ENCODE measurements around the gene CD300LB. TPM values are rescaled to one million over a fixed set of nuclear protein-coding genes. Genes with fewer than 3 reads are reported as not detected.
"Not testable (repeated sequence)": the region's sequence is repeated elsewhere in the genome, so short reads cannot be mapped to it uniquely, and the experiment has no call there.

CD300LB gene
- total RNA-seq, 1 donor from 2014 or later: not detected

GRCh38 chr17:74490716-74491115 lies 40.6 kb downstream of the CD300LB start:
- no peak overlapping the region for H3K27ac Mint-ChIP-seq (ENCODE audit: unreplicated experiment)

GRCh38 chr17:74488276-74488675 lies 43.0 kb downstream of the CD300LB start:
- H3K27ac Mint-ChIP-seq (ENCODE audit: unreplicated experiment); H3K4me1 Mint-ChIP-seq (ENCODE audit: low read depth, unreplicated experiment); DNase-seq; H3K4me3 Mint-ChIP-seq (ENCODE audit: unreplicated experiment); H3K27me3 Mint-ChIP-seq (ENCODE audit: unreplicated experiment); H3K9me3 Mint-ChIP-seq (ENCODE audit: unreplicated experiment): not testable (repeated sequence)
- H3K36me3 Mint-ChIP-seq (ENCODE audit: unreplicated experiment): peaks cover 16% of the 10 kb centered on the region

More at GRCh38 chr17:74490716-74491115, 40.6 kb downstream of the CD300LB start:
- peaks cover 16% of the 10 kb centered on the region for H3K36me3 Mint-ChIP-seq (ENCODE audit: unreplicated experiment)
- peaks cover 5% of the 10 kb centered on the region for H3K27me3 Mint-ChIP-seq (ENCODE audit: unreplicated experiment)
- no peak for DNase-seq
- no peak overlapping the region for H3K4me3 Mint-ChIP-seq (ENCODE audit: unreplicated experiment)
- peaks cover 4% of the 10 kb centered on the region for H3K4me1 Mint-ChIP-seq (ENCODE audit: low read depth, unreplicated experiment)
- TF ChIP-seq CTCF (IDR thresholded peaks at IDR 0.05; ENCODE audit: partially characterized antibody, unreplicated experiment): no peak
- no peaks in the 10 kb centered on the region for H3K9me3 Mint-ChIP-seq (ENCODE audit: unreplicated experiment)

GRCh38 chr17:74485841-74486240 lies 45.4 kb downstream of the CD300LB start:
- TF ChIP-seq CTCF (IDR thresholded peaks at IDR 0.05; ENCODE audit: partially characterized antibody, unreplicated experiment): no peak
- Mint-ChIP-seq H3K4me3 (ENCODE audit: unreplicated experiment) (no peak overlapping the region), H3K27me3 (ENCODE audit: unreplicated experiment) (peaks cover 5% of the 10 kb centered on the region), H3K4me1 (ENCODE audit: low read depth, unreplicated experiment) (no peaks in the 10 kb centered on the region), H3K9me3 (ENCODE audit: unreplicated experiment) (peaks cover under 1% of the 10 kb centered on the region), H3K27ac (ENCODE audit: unreplicated experiment) (no peak overlapping the region), H3K36me3 (ENCODE audit: unreplicated experiment) (peaks cover 16% of the 10 kb centered on the region)
- DNase-seq: no peak

DNA sequence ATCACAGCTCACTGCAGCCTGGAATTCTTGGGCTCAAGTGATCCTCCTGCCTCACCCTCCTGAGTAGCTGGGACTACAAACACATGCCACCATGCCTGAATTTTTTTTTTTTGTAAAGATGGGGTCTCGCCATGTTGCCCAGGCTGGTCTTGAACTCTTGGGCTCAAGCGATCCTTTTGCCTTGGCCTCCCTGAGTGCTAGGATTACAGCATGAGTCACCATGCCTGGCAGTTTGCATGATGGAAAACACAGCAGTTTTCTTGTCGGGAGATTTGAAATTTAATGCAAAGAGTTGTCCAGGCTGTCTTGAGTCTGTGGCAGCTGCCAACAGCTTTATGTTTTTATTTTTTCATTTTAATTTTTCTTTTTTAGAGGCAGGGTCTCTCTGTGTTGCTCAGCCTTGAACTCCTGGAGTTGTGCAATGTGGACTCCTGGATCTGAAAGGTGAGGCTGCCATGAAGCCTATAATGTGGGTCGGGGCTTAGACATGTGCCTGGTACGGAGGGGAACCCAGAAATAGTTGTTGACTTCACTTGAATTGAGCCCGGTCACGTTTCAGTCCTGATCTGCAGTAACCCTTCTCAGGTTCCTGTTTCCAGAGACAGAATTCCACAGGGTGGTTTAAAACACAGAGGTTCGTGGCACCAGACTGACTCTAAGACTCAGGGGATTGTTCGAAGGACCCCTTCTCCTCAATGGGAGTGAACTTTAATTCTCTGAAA lies 46.1 kb downstream of the CD300LB start:
- H3K27me3 Mint-ChIP-seq (ENCODE audit: unreplicated experiment): peaks cover 6% of the 10 kb centered on the region
- H3K9me3 Mint-ChIP-seq (ENCODE audit: unreplicated experiment): peaks cover 3% of the 10 kb centered on the region
- no peaks in the 10 kb centered on the region for H3K4me1 Mint-ChIP-seq (ENCODE audit: low read depth, unreplicated experiment)
- no peak for TF ChIP-seq CTCF (IDR thresholded peaks at IDR 0.05; ENCODE audit: partially characterized antibody, unreplicated experiment)
- H3K4me3 Mint-ChIP-seq (ENCODE audit: unreplicated experiment): no peak overlapping the region
- peaks cover 16% of the 10 kb centered on the region for H3K36me3 Mint-ChIP-seq (ENCODE audit: unreplicated experiment)
- DNase-seq: no peak
- H3K27ac Mint-ChIP-seq (ENCODE audit: unreplicated experiment): no peak overlapping the region

DNA sequence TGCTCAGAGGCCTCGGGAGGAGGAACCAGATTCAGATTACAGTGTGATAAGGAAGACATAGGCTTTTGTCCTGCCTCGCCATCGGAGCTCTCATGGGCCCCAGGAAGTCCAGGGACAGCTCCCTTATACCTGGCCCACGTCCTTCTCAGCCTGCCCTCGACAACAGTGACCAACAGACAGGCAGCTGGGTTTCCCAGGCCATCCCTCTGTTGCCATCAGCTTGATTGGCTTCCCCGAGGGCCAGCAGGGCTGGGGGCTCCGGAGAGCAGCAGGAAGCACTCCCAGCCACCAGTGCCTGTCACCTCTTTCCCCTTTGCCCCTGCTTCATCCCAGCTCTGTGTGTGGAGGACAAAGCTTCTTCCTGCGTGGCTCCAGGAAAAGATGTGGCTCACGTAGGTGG lies 47.2 kb downstream of the CD300LB start:
- no peak for DNase-seq
- peaks cover 6% of the 10 kb centered on the region for H3K27me3 Mint-ChIP-seq (ENCODE audit: unreplicated experiment)

More for the DNA sequence above, 47.2 kb downstream of the CD300LB start:
- Mint-ChIP-seq H3K4me3 (ENCODE audit: unreplicated experiment) (no peak overlapping the region), H3K27ac (ENCODE audit: unreplicated experiment) (no peak overlapping the region), H3K36me3 (ENCODE audit: unreplicated experiment) (peaks cover 12% of the 10 kb centered on the region), H3K4me1 (ENCODE audit: low read depth, unreplicated experiment) (no peaks in the 10 kb centered on the region), H3K9me3 (ENCODE audit: unreplicated experiment) (peaks cover 3% of the 10 kb centered on the region)
- no peak for TF ChIP-seq CTCF (IDR thresholded peaks at IDR 0.05; ENCODE audit: partially characterized antibody, unreplicated experiment)

Measured in glutamatergic neuron (in vitro differentiated cells).